K562 (cell line): ENCODE measurements around the gene TACR2. TPM values are rescaled to one million over a fixed set of nuclear protein-coding genes. Genes with fewer than 3 reads are reported as not detected.

Experiments
- ATAC-seq: fragments of 200-7000 bp; cut with Tn5 transposase; 3 replicates; pipeline ENCODE4 v1.9.1; 2020; ENCODE audit warnings: moderate library complexity
- BruUV-seq: library from RNA; stranded (reverse); fragments of 400-500 nt; replicated peaks from 2 replicates; lab custom pipeline; 2021; lab: Mats Ljungman, UMichigan
- CTCF ChIA-PET: fragments of 300-600 bp; formaldehyde crosslinking; extraction: SDS; loops from one replicate; lab custom pipeline; 2021; ENCODE audit warnings: low intra/inter-chr PET ratio; lab: Yijun Ruan, JAX
- POLR2A ChIA-PET: fragments of 300-600, 350-650 bp; sonication (Branson Sonifier 250); formaldehyde crosslinking; extraction: SDS; loops from one replicate; lab custom pipeline; 2021; ENCODE audit warnings: antibody characterized with exemption, inconsistent platforms; lab: Yijun Ruan, JAX
- DNase-seq, 4 experiments: peaks; one replicate each; pipeline versions ENCODE4 v3.0.0 to v3.0.0-alpha.2; 2011 to 2018; ENCODE audit warnings: low spot score in 3 of 4, mixed read lengths in 3 of 4; ENCODE audit errors: extremely low read depth in 1 of 4
- FAIRE-seq: peaks from 2 replicates; lab custom pipeline; 2011; peaks lifted over from hg19 to GRCh38; lab: Jason Lieb, UNC
- H2AFZ ChIP-seq: 2 replicates; pipeline ENCODE4 v1.6.0; 2011; ENCODE audit warnings: low read depth, low read length, control low read depth, inconsistent platforms
- H3K27ac ChIP-seq: fragments of 200-600 bp; 3 replicates; pipeline ENCODE4 v1.8.0; 2011; ENCODE audit warnings: low read depth, mild to moderate bottlenecking, control low read depth, inconsistent platforms, low read length, moderate library complexity, mixed read lengths; ENCODE audit errors: extremely low read depth
- H3K27me3 ChIP-seq, 2 experiments: fragments of 300-600 bp in 1 of 2; 2 replicates in 1 of 2; 3 replicates in 1 of 2; pipeline versions ENCODE4 v1.6.0 to v1.8.0; 2011; ENCODE audit warnings: inconsistent platforms in 2 of 2, low read length in 2 of 2, mild to moderate bottlenecking in 1 of 2, mixed read lengths in 1 of 2, moderate library complexity in 1 of 2; ENCODE audit not compliant: control insufficient read depth in 2 of 2, insufficient read depth in 2 of 2
- H3K36me3 ChIP-seq: fragments of 300-600 bp; 3 replicates; pipeline ENCODE4 v1.8.0; 2011; ENCODE audit warnings: mild to moderate bottlenecking, low read length, inconsistent platforms; ENCODE audit not compliant: control insufficient read depth, insufficient read depth
- H3K4me1 ChIP-seq, 2 experiments: fragments of 200-600 bp in 1 of 2; replicated peaks in 1 of 2; 2 replicates in 1 of 2; 3 replicates in 1 of 2; pipeline versions ENCODE4 v1.5.1 to v1.8.0; 2011; ENCODE audit warnings: inconsistent platforms in 2 of 2, low read length in 2 of 2, mild to moderate bottlenecking in 1 of 2, mixed read lengths in 1 of 2, moderate library complexity in 1 of 2; ENCODE audit not compliant: control insufficient read depth in 2 of 2, insufficient read depth in 2 of 2
- H3K4me2 ChIP-seq: 2 replicates; pipeline ENCODE4 v1.6.1; 2011; ENCODE audit warnings: low read length, control low read depth, inconsistent platforms, mixed read lengths; ENCODE audit not compliant: insufficient read depth
- H3K4me3 ChIP-seq: fragments of 200-600 bp; sonication (generic), shearing (Covaris generic); 2 replicates; pipeline ENCODE4 v1.5.1; 2016; ENCODE audit warnings: control low read depth, inconsistent platforms
- H3K79me2 ChIP-seq: fragments of 200-600 bp; 3 replicates; pipeline ENCODE4 v1.8.0; 2011; ENCODE audit warnings: low read length, inconsistent platforms; ENCODE audit not compliant: control insufficient read depth, insufficient read depth
- H3K9ac ChIP-seq, 2 experiments: 2 replicates each; pipeline versions ENCODE4 v1.6.0 to v1.6.1; 2011; ENCODE audit warnings: low read depth in 2 of 2, low read length in 2 of 2, control low read depth in 1 of 2, inconsistent platforms in 1 of 2, mild to moderate bottlenecking in 1 of 2, mixed read lengths in 1 of 2; ENCODE audit not compliant: insufficient read depth in 1 of 2
- H3K9me1 ChIP-seq: one replicate; pipeline ENCODE4 v1.6.0; 2011; ENCODE audit warnings: inconsistent platforms, mild to moderate bottlenecking, low read length, moderate library complexity; ENCODE audit not compliant: control insufficient read depth, insufficient read depth
- H3K9me3 ChIP-seq: replicated peaks from 2 replicates; pipeline ENCODE4 v1.5.1; 2011; ENCODE audit warnings: low read depth, low read length, inconsistent platforms; ENCODE audit not compliant: control insufficient read depth, insufficient read depth
- H4K20me1 ChIP-seq: replicated peaks from 2 replicates; pipeline ENCODE4 v1.6.1; 2011; ENCODE audit warnings: low read length, inconsistent platforms, mixed read lengths; ENCODE audit not compliant: control insufficient read depth, insufficient read depth
- ADNP ChIP-seq: fragments of 200-800 bp; sonication (Bioruptor generic); IDR thresholded peaks from 2 replicates; pipeline ENCODE4 v1.6.1; 2016; ENCODE audit warnings: missing genetic modification characterization, missing compliant biosample characterization
- RBM25 ChIP-seq: fragments of 200-400 bp; formaldehyde crosslinking; IDR thresholded peaks from 2 replicates; pipeline ENCODE4 v1.6.1; 2018; ENCODE audit warnings: low read length, low read depth, moderate library complexity; ENCODE audit not compliant: severe bottlenecking
- TCF3 ChIP-seq: sonication (generic); formaldehyde crosslinking; IDR thresholded peaks from 2 replicates; pipeline ENCODE4 v1.4.0; 2020; ENCODE audit warnings: mild to moderate bottlenecking, missing genetic modification reagents
- ZNF146 ChIP-seq: IDR thresholded peaks from one replicate; pipeline ENCODE4 v1.6.1; 2018; ENCODE audit warnings: missing compliant biosample characterization; ENCODE audit not compliant: unreplicated experiment
- WGBS: fragments of 100-300 bp; shearing (Covaris generic); methylation state at CpG from one replicate; pipeline ENCODE4 v1.1.6; 2016; ENCODE audit warnings: low coverage, mixed read lengths; ENCODE audit not compliant: insufficient coverage; ENCODE audit errors: missing lambda C conversion rate; 5-methylcytosine and 5-hydroxymethylcytosine counted together
- in situ Hi-C: fragments of 300-500 bp; cut with MboI; formaldehyde crosslinking; loops from 4 replicates; pipeline ENCODE4 v1.15.0; 2018; ENCODE audit warnings: inconsistent platforms, mixed read lengths
- intact Hi-C: fragments of 100-400 bp; cut with micrococcal nuclease; formaldehyde crosslinking; loops from 2 replicates; pipeline ENCODE4 v1.14.2; 2022
- polyA plus RNA-seq, 8 experiments: library from polyadenylated mRNA; depleted of rRNA in 4 of 8; stranded (reverse) in 5 of 8; unstranded in 3 of 8; fragments of >200 nt; fragmentation: Nextera tagmentation in 2 of 8; fragmentation: Illumina TruSeq in 1 of 8; extraction: Ambion mirVana in 2 of 8; extraction: Trizol in 1 of 8; gene quantifications; 2 replicates each; pipeline versions ENCODE4 v1.2.1 to v1.2.3, GENCODE V29; 2011 to 2014; ENCODE audit warnings: inconsistent platforms in 1 of 8, missing spikeins in 1 of 8
- total RNA-seq, 7 experiments: library from RNA; depleted of rRNA in 6 of 7; stranded (reverse); fragments of >200 nt in 6 of 7; fragmentation: Illumina TruSeq in 2 of 7; extraction: Trizol in 2 of 7; gene quantifications; 2 replicates each; pipeline versions ENCODE4 v1.2.1 to v1.2.3, GENCODE V29; 2011 to 2021; ENCODE audit warnings: low replicate concordance in 1 of 7
- TF ChIP-seq, protein P1 (sequence below): fragments of 450-650 bp; formaldehyde crosslinking; IDR thresholded peaks from 2 replicates; pipeline ENCODE4 v1.4.0; 2022; ENCODE audit warnings: mild to moderate bottlenecking, moderate library complexity

The TACR2 gene
- total and polyA plus RNA-seq, 9 of the 15 experiments (the other 6 are each of a cell fraction or from before 2014, with no cell fraction given), result not detected

DNA sequence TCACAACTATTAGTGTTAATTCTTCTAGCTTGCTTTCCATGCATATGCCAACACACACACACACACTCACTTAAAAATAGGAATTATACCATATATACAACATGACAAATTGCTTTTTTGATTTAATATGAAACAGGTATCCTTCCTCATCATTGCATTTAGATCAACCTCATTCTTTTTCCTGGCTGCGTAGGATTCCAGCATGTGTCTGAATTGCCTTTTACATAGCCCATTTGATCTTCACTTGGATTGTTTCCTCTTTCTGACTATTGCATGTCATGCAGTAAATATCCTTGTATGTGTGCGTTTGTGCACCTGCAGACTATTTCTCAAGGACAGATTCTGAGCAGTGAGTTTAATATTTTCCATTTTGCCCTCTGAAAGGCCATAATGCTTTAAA is 28.2 kb downstream of the TACR2 start:
- no peak overlapping the region for H3K4me3 ChIP-seq
- TF ChIP-seq RBM25 (peak; percentile 62), ZNF146 (CRISPR knock-in tag) (peak; percentile 97), ADNP (0 out of 2 replicates have a peak, but pooled peaks have one; percentile 25), TCF3 (CRISPR knock-in tag) (no peak)
- TF ChIP-seq, protein P1, sequence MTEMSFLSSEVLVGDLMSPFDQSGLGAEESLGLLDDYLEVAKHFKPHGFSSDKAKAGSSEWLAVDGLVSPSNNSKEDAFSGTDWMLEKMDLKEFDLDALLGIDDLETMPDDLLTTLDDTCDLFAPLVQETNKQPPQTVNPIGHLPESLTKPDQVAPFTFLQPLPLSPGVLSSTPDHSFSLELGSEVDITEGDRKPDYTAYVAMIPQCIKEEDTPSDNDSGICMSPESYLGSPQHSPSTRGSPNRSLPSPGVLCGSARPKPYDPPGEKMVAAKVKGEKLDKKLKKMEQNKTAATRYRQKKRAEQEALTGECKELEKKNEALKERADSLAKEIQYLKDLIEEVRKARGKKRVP, result no peak
- peaks cover 18% of the 10 kb centered on the region; the same call in 1 of the 2 replicates for H4K20me1 ChIP-seq
- H3K4me1 ChIP-seq, result peaks cover 12 to 17% of the 10 kb centered on the region in 2 experiments; a peak in 4 of 5 replicates
- no peaks in the 10 kb centered on the region for H3K9me3 ChIP-seq
- BruUV-seq, result no TSS peak
- CTCF ChIA-PET, result no interaction called here
- no peak overlapping the region for H3K9ac ChIP-seq
- H3K79me2 ChIP-seq, result no peaks in the 10 kb centered on the region
- no peaks in the 10 kb centered on the region for H3K9me1 ChIP-seq
- H3K36me3 ChIP-seq, result peaks cover 99% of the 10 kb centered on the region
- no peak for FAIRE-seq
- H3K27me3 ChIP-seq, result no peaks in the 10 kb centered on the region
- no peak overlapping the region for H3K4me2 ChIP-seq
- no peak overlapping the region for H2AFZ ChIP-seq
- ATAC-seq, result no peak
- WGBS, result 91% methylated on average over 2 of the region's 2 CpGs
- H3K27ac ChIP-seq, result no peak overlapping the region
- POLR2A ChIA-PET, result interaction anchor here (1.2 to 1.4 kb wide), 2 partner anchors 15 to 54 kb away, joined by 3 read pairs; no protein-coding TSS in a partner anchor
- in situ Hi-C loops (loop anchor here (5.0 kb wide), 1 partner anchor 141 kb away; no protein-coding TSS in a partner anchor), intact Hi-C loops (no loop called here)
- no peak for DNase-seq
